HUDEP-2 (cell line): ENCODE results near the gene RFC5.
"Not testable (repeated sequence)": the region's sequence is repeated elsewhere in the genome, so short reads cannot be mapped to it uniquely, and the experiment has no call there.

Experiments used
- DNase-seq, 76 experiments: peaks; one replicate each; lab custom pipeline; 2025; ENCODE audit not compliant: unreplicated experiment in 76 of 76; lab: John Stamatoyannopoulos, UW

The RFC5 gene

DNA sequence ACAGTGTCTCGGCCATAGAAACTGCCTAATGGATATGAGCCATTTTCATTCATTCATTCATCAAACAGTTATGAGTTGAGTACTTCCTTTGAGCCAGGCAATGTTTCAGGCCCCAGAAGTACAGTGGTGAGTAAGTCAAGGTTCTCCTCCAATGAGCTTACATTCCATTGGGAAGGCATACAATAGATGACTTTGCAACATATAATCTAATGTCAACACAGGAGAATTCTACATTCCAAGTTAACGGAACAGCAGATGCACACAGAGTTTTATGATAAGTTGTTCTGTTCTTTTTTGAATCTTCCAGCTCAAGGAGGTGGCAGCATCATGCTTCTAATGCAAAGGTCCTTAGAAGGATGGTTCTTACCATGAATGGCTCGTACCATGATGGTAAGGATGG lies 3.2 kb upstream of the RFC5 start:
- DNase-seq: no peak

DNA sequence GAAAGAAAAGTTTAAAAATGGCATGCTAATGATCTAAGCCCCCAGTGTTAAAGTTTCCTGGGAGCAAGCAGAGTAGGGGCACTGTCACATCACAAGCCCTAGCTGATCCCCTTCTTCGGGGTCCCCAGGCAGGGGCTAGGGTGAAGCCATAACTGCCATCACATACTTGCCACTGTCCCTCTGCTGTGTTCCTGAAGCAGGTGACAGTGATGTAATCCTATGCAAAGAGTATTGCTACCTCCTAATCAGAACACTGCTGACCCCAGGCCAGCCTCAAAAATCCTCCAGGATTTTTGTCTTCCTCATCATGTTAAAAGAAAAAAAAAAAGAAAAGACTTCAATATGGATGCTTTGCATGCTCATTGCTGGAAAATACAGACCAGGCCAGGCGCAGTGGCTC lies 1.2 kb upstream of the RFC5 start:
- no peak for DNase-seq

DNA sequence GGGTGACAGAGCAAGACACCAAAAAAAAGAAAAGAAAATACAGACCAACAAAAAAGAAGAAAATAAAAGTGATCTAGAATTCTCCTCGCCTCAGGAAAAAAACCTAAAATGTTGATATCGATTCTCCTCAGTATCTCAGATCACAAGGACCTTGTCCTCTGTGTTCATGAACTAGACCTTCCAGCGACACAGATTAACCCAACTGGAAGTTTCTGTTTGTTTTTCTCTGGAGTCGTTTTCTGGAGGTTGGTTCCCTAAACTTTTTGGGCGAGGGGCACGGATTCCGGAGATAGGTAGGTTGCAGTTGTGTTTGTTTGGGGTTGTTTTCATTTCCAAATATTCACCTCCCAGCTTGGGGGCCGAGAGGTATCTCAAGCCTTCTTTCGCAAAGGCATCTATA lies 559 bp upstream of the RFC5 start:
- no peak for DNase-seq

DNA sequence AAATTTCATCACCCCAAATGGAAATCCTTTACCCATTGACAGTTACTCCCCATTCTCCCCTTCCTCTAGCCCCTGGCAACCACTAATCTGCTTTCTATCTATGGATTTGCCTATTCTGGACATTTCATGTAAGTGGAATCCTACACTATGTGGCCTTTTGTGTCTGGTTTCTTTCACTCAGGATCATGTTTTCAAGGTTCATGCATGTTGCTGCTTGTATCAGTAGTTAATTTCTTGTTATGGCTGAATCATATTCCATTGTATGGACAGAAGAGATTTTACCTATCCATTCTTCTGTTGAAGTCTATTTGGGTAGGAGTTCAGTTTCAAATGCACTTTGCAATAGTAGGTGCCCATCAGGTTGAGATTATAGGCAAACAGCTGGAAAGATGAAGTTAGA lies 1.4 kb downstream of the RFC5 start:
- DNase-seq: no peak

DNA sequence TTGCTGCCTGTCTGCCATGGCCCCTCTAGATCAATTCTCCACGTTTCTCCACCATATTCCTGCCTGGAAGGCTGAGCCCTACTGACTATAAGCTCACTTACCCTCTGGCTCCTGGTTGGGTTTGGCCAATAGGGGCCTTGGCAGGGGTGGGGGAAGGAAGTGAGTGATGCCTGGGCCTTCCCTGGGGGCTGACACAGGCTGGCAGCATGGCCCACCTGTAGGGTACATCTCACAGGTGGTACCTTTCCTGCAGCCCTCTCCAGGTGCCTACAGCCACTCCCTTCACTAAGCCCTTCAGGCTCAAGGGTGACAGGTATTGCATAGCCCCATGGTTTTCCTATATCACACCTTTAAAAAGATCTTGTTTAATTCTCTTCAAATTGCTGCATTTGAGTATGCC lies 3.5 kb downstream of the RFC5 start:
- no peak for DNase-seq

DNA sequence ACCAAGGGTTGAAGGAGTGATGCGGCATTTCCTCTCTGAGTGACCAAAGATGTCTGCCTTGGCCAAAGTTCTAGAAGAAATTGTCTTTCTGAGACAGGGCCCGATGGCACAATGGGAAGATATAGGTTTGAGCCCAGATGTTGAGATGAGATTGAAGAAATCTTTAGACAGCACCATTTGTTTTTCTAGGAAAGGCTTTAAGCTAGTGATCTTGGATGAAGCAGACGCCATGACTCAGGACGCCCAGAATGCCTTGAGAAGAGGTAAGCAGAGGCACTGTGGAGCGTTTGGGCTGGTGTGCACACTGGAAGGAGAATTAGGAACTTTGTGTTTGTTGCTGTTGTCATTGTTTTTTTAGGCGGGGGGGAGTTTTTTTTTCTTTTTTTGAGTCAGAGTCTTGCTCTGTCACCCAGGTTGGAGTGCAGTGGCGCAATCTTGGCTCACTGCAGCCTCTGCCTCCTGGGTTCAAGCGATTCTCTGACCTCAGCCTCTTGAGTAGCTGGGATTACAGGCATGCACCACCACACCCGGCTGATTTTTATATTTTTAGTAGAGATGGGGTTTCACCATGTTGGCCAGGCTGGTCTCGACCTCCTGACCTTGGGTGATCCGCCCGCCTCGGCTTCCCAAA lies 5.7 kb downstream of the RFC5 start:
- DNase-seq: not testable (repeated sequence)

DNA sequence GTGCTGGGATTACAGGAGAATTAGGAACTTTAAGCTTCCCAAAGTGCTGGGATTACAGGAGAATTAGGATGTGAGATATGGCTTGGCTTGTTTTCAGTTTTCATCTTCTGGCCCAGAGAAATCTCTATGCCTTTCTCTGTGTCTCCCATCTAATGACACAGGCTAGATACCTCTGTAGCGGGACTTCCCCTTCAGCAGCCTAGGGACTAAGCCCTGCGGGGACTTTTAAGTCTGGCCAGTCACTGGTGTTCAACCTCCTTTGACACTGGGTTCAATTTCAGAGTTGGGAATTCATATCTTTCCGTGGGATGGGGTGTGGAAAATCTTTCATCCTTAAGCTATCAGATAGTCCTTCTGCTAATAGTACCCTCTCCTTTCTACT lies 6.2 kb downstream of the RFC5 start:
- DNase-seq: no peak

DNA sequence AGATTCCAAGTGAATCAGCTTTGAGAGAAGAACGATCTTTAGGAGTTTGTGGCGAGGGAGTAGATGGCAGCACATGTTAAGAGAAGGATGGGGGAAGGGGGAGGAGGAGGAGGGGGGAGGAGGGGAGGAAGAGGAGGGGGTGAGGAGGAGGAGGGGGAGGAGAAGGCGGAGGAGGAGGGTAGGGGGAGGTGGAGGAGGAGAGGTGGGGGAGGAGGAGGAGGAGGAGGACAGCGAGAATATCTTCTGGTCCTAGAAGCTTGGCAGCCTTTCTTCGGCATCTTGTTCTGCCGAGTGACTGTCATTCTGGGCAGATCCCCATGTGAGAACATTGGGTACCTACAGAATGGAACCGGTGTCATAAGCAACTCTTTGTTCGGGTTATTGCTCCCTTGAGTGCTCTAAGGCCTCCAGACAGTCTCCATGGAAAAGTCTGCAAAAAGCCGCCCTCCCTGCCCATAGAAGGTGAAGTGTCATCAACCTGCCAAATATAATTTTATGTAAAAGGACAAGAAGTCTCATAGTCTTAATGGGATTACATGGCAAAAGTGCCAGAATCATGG lies 6.9 kb downstream of the RFC5 start:
- DNase-seq: no peak

DNA sequence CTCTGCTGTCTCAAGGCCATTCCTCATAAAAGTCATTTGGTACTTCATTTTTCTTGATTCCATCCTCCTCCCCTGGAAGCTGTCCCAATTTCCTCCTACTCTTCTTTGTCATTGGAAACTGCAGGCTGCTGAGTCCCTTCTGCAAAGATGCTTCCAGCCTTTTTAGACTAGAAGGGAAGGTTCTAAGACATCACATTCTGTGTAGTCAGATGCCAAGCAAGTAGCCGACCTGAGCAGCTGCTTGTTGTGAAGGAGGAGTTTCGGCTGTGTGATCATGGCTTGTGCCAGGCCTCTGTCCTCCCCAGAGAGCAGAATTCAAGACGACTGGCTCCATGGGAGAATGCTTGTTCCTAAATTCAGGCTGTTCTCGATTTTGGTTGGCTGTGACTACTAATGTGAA lies 8.7 kb downstream of the RFC5 start:
- no peak for DNase-seq

DNA sequence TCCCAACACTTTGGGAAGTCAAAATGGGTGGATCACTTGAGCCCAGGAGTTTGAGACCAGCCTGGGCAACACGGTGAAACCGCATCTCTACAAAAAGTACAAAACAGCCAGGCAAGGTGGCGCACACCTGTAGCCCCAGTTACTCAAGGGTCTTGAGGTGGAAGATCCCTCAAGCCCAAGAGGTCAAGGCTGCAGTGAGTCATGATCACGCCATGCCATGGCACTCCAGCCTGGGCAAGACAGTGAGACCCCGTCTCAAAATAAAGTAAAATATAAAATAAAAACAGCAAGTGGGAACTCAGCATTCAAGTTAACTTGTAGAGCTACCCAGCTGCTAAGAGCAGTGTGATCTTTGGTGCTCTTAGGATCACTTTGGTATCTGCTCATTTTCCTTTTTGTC lies 12.7 kb downstream of the RFC5 start:
- no peak for DNase-seq

DNA sequence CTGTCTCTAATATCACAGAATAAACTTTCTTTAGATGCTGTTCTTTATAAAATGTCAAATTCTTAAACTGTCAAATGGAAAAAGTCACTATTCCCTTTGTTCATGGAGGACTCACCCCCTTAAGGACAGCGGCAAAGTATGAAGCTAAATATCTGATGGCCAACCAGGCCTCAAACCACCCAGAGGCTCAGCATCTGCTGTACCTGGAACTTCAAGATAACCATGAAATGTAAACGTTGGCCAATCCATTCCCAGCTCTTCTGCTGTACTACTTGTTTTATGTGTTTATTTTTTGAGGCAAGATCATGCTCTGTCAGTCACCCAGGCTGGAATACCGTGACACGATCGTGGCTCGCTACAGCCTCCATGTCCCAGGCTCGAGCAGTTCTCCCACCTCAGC lies 15.7 kb downstream of the RFC5 start:
- DNase-seq: no peak

DNA sequence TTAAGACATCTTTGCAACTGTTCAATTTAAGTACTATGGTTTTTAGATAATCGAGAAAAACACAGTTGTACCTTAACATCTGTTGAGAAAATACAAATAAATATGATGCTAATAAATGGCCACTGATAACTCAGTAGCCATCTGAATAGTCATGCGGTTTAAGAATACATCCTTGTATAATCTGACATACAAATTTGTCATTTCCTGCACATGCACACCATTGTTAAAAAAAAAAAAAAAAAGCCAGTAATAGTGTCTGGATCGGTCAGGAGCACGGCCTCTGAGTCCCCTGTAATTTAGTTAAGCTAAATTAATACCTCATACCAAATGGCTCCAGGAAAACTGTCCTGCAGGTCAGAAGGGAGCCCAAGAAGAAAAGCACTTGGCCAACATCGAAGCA lies 16.8 kb downstream of the RFC5 start:
- DNase-seq: no peak

DNA sequence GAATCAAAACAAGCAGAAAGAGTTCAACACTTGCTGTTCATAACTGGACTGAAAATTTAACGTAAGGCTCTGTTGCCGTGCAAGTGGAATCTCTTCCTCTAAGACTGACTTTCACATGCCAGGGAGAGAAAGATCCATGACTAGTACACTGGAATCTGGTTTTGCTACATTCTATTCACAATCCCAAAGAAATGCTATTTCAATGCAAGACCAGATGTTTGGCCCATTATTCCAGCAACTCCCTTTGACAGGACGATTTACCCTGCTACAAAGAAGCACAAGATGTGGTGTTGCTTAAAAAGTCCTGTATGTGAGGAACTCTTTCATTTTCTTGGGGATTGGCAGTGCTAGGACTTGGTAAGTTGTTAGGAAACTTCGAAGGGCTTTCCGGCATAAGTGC lies 17.4 kb downstream of the RFC5 start:
- DNase-seq: no peak

DNA sequence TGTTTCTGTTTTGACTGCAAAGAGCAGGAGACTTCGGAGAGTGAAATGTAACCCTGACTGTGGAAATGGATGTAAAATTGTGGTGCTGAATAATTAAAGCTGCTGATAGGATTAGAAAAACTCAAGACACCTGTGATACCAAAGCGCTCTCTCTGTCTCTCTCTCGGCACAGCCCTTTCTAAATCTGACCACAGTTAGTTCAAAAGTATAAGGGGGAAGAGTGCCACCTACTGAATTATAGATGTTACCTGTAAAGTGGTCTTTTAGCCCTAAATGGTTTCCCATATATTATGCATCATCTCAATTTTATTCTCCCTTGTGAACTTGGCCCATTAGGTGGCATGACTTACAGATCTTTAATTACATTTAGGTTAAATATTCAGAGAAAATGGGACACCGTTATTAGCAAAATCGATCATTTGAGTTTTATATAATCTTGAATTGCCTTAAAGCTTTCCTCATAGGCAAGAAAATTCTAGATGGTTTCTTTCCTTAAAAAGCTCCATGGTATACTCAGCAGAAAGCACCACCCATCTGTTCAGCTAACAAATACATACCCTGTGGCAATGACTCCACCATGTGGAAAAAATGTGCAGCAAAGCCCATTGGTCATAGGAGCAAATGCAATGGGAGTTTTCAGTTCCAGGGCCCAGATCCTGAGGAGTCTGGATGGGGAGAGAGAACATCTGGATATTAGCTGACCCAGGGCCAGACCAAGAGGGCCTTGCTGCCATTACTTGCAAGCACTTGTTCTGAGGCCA lies 18.1 kb downstream of the RFC5 start:
- peak in 3 of 76 experiments; percentile 5 to 10 (median 7) for DNase-seq

DNA sequence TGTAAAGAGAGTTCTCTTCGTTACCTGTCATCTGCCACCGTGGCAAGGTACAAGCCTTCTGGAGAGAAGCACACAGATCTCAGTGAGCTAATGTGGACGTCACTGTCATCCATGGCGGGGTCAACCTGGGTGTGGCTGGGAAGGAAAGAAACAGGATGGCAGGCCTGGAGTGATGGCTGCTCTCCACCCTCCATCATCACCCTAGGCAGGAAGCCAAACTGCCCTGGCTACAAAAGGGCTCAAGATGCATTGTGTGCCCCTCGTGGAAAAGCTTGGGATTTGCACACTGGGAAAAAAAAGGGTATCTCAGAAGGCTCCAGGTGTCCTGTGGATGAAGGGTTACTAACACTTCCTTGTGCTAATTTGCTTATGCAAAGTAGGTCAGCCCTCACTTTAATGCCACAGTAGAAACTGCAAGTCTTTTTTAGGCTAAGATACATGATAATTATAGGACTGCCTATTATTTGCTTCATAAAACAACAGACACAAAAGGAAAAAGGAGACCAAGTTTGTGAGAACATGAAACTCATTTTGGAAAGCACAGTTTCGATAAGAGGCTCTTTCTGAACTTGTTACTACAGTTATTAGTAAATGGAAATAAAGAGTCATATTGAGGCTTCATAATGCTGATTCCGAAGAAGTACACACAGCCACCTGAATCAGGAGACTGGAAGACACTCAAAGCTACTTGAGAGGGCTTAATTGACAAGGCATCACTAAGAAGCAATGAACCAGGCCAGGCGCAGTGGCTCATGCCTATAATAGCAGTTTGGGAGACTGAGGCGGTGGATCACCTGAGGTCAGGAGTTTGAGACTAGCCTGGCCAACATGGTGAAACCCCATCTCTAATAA lies 18.9 kb downstream of the RFC5 start:
- DNase-seq: no peak

DNA sequence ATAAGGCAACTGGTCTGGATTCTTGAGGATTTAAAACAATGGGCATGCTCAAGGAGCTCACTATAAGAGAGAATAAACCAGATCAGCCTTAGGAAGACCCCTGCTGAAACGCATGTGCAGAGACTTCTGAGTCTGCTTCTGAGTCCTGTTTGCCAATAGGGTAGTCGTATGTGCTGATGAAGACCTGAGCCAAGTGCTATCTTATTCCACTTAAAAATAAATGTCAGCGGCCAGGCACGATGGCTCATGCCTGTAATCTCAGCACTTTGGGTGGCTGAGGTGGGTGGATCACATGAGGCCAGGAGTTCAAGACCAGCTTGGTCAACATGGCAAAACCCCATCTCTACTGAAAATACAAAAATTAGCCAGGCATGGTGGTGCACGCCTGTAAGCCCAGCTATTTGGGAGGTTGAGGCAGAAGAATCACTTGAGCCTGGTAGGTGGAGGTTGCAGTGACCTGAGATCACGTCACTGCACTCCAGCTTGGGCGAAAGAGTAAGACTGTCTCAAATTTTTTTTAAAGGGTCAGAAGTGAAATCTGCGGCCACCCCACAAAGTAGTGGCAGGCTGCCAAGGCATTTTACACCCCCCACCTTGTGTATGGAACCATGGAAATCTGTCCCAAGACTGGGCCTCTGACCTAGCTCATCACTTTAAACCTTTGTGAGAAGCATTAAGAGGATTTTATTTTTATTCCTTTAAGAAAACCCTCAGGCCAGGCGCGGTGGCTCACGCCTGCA lies 20.3 kb downstream of the RFC5 start:
- no peak for DNase-seq

DNA sequence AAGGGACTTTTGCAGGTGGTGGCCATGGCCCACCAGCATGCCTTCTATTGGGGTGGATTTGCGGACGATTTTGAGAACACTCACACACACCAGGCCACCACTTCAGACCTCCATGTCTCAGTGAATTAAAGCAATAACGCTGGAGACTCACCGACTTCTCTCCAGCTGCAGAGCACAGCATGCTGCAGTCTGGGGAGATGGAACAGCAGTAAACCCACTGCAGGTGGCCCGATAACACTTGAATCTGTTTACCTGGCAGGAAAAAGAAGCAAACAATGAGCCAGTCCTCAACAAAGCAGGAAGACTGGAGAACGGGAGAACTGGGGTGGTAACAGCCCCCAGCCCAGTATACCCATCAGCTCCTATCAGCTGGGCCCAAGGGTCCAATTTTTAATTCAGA lies 21.6 kb downstream of the RFC5 start:
- DNase-seq: no peak

DNA sequence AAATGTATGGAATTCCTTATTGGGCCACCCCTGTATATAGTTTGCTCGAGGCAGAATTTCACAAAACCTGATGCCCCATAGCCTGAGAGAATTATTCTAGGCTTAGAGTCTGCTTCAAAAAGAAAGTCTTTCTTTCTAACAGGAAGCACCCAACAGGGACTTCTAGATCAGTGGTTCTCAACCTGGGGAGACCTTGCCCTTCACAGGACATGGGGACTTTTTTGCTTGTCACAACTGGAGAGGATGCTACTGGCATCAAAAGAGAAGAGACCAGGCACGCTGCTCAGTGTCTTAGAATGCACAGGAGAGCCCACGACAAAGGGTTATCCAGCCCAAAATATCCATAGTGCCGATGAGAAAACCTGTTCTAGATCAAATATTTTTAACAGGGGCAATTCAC lies 25.6 kb downstream of the RFC5 start:
- DNase-seq: no peak

DNA sequence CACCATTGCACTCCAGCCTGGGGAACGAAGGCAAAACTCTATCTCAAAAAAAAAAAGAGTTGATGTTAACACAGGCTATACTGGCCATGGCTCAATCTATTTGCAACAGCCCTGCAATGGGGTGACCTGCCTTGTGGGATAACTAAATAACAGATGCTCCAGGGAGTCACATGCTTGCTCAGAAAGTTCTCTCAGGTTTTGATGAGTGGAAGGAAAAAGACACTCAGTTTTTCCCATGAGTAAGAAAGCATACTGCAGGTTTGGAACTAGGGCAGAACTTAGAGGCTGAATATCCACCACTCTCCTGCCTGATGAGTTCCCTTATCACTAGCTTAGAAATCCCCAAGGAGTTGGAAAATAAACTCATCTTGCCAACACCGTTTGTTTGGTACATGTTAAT lies 27.6 kb downstream of the RFC5 start:
- DNase-seq: no peak

DNA sequence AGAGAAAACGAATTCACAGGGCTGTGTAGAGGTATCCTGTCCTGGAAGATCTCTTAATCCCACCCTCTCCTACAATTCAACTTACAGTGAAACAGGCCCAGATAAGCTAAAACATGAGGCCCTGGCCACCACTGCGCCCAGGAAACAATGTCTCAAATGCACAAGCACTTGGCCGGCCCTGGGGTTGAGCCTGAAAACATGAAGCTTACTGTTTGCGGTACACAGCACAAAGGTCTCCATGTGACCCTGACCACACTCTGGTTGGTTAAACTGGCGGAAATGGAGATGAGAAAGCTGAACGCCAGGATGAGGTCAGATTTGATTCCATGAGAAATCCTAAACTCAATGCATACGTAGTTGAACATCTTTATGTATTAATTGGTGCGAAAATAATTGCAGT lies 28.1 kb downstream of the RFC5 start:
- DNase-seq: no peak

DNA sequence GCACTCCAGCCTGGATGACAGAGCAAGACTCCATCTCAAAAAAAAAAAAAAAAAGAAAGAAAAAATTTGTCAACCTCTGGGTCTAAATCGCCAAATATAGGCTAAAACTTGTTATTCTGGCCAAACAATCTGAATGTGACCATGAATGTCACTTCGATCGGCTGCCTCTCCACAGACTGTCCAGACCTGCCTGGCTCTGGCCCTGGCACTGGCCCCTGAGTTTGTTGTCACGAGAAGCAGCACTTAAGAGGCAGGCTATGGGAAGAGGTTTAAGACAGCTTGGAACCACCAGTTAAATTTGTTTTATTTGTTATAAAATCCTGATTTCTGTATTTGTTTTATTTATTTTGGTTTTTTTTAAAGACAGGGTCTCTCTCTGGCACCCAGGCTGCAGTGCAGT lies 29.9 kb downstream of the RFC5 start:
- DNase-seq: no peak
